ENCODE data around the gene SLC8B1. TPM values are rescaled to one million over a fixed set of nuclear protein-coding genes. Genes with fewer than 3 reads are reported as not detected.

Gene SLC8B1
- total RNA-seq, 4 donors from 2014 or later = 20.9 to 44.2 (median 29.8) TPM

- no peaks in the 10 kb centered on the region for H3K4me1 ChIP-seq
- H3K36me3 ChIP-seq = no peaks in the 10 kb centered on the region
- ATAC-seq = no peak
- 18 to 73% methylated on average over 2 of the region's 2 CpGs for WGBS, 2 donors (ENCODE audit: low coverage in 1 of 2)
- H3K27ac ChIP-seq = no peak overlapping the region
- no peaks in the 10 kb centered on the region for H3K9me3 ChIP-seq
- TF ChIP-seq POLR2AphosphoS5 (IDR thresholded peaks at IDR 0.05) = no peak
- TF ChIP-seq POLR2A (IDR thresholded peaks at IDR 0.05) = no peak
- TF ChIP-seq CTCF (IDR thresholded peaks at IDR 0.05) = no peak
- TF ChIP-seq EP300 (IDR thresholded peaks at IDR 0.05) = no peak
- H3K4me3 ChIP-seq = no peak overlapping the region
- H3K27me3 ChIP-seq = peaks cover 7% of the 10 kb centered on the region
Observed at GRCh38 chr12:113347892-113348291, 13.0 kb upstream of the SLC8B1 start.

GRCh38 chr12:113347107-113347506, 12.2 kb upstream of the SLC8B1 start:
- WGBS, 2 donors (ENCODE audit: low coverage in 1 of 2) = 78 to 80% methylated on average over 1 to 2 of the region's 3 CpGs
- TF ChIP-seq CTCF (IDR thresholded peaks at IDR 0.05) = no peak

GRCh38 chr12:113346353-113346752, 11.4 kb upstream of the SLC8B1 start:
- no peak overlapping the region for H3K27ac ChIP-seq
- 83% methylated on average over 5 of the region's 5 CpGs; no CpG with 5 or more reads in 1 of the 2 donors for WGBS, 2 donors (ENCODE audit: low coverage in 1 of 2)
- H3K27me3 ChIP-seq = peaks cover 7% of the 10 kb centered on the region
- TF ChIP-seq CTCF (IDR thresholded peaks at IDR 0.05) = no peak
- no peak for TF ChIP-seq EP300 (IDR thresholded peaks at IDR 0.05)
- no peak for TF ChIP-seq POLR2AphosphoS5 (IDR thresholded peaks at IDR 0.05)
- no peak for TF ChIP-seq POLR2A (IDR thresholded peaks at IDR 0.05)
- H3K4me1 ChIP-seq = no peaks in the 10 kb centered on the region
- ATAC-seq = no peak
- no peaks in the 10 kb centered on the region for H3K9me3 ChIP-seq
- H3K36me3 ChIP-seq = no peaks in the 10 kb centered on the region
- no peak overlapping the region for H3K4me3 ChIP-seq

More at GRCh38 chr12:113347107-113347506, 12.2 kb upstream of the SLC8B1 start:
- peaks cover 7% of the 10 kb centered on the region for H3K27me3 ChIP-seq
- H3K36me3 ChIP-seq = no peaks in the 10 kb centered on the region
- H3K27ac ChIP-seq = no peak overlapping the region
- H3K9me3 ChIP-seq = no peaks in the 10 kb centered on the region
- no peak for ATAC-seq
- H3K4me1 ChIP-seq = no peaks in the 10 kb centered on the region
- H3K4me3 ChIP-seq = no peak overlapping the region

- H3K4me1 ChIP-seq = no peaks in the 10 kb centered on the region
- no peak for TF ChIP-seq POLR2AphosphoS5 (IDR thresholded peaks at IDR 0.05)
- TF ChIP-seq POLR2A (IDR thresholded peaks at IDR 0.05) = no peak
- no peak for TF ChIP-seq EP300 (IDR thresholded peaks at IDR 0.05)
- no peak for TF ChIP-seq CTCF (IDR thresholded peaks at IDR 0.05)
- no peaks in the 10 kb centered on the region for H3K36me3 ChIP-seq
- no peak overlapping the region for H3K27ac ChIP-seq
- no peak for ATAC-seq
- peaks cover 5% of the 10 kb centered on the region for H3K27me3 ChIP-seq
- 97% methylated on average over 5 of the region's 6 CpGs; no CpG with 5 or more reads in 1 of the 2 donors for WGBS, 2 donors (ENCODE audit: low coverage in 1 of 2)
- no peaks in the 10 kb centered on the region for H3K9me3 ChIP-seq
- H3K4me3 ChIP-seq = no peak overlapping the region
Observed at GRCh38 chr12:113345318-113345717, 10.4 kb upstream of the SLC8B1 start.

GRCh38 chr12:113341535-113341934, 6.6 kb upstream of the SLC8B1 start:
- Histone ChIP-seq H3K4me3 (no peak overlapping the region), H3K4me1 (no peaks in the 10 kb centered on the region), H3K36me3 (no peaks in the 10 kb centered on the region), H3K27ac (no peak overlapping the region), H3K27me3 (no peaks in the 10 kb centered on the region), H3K9me3 (no peaks in the 10 kb centered on the region)
- no peak for TF ChIP-seq EP300 (IDR thresholded peaks at IDR 0.05)
- no peak for TF ChIP-seq CTCF (IDR thresholded peaks at IDR 0.05)
- TF ChIP-seq POLR2AphosphoS5 (IDR thresholded peaks at IDR 0.05) = no peak
- TF ChIP-seq POLR2A (IDR thresholded peaks at IDR 0.05) = no peak
- 87 to 88% methylated on average over 4 to 6 of the region's 6 CpGs for WGBS, 2 donors (ENCODE audit: low coverage in 1 of 2)
- no peak for ATAC-seq
